ENCODE results near the gene VWCE.
"Not testable (repeated sequence)": the region's sequence is repeated elsewhere in the genome, so short reads cannot be mapped to it uniquely, and the experiment has no call there.

- not testable (repeated sequence) for TF ChIP-seq CTCF (conservative IDR thresholded peaks at IDR 0.05; ENCODE audit: low read depth, low read length); EZH2 (IDR thresholded peaks at IDR 0.05; ENCODE audit: borderline replicate concordance, low read depth, low read length, poor library complexity, severe bottlenecking)
These were observed 53.6 kb downstream of the VWCE start for GRCh38 chr11:61241526-61241925.

Data from A673 (cell line).